Stimulated activated CD8-positive, alpha-beta memory T cell treated with anti-CD3 and anti-CD28 coated beads, Interleukin-12 subunit alpha, Interleukin-12 subunit beta, amount 100 ng/mL, for 24 hours (primary cell): ENCODE data around the gene CCR7.

Experiments
- DNase-seq: peaks from one replicate; pipeline ENCODE4 v3.0.0-alpha.2; 2020; ENCODE audit errors: extremely low read depth

CCR7 gene

DNA sequence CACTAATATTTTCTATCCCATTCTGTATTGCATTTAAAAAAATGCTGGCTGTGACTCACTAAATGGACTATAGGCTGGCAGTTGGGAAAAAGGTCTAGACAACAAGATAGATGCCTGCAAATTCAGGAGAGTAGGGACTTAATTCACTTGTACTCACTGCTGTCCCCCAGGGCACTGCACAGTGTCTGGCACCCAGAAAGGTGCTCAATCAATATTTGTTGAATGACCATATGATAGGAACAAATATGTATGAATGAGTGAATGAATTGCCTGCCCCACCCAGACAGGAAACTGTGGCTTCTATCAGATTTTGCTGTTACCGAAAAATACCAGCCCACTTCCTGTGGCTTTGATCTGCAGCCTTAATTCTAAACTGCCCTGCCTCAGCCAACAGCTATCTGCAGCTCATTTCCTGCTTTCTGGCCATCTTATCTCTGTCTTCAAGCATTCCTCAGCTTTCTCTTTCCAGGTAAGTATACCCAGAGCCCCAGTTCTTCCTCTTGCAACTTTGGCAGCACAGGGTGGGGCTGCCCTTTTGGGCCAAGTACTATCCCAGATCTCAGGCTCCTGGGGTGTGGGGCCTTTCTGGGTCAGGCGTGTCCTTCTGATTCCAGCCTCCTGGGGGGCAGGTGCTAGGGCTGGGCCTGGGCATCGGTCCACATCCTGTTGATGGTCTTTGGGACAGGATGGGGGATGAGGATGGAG, 48.5 kb downstream of the CCR7 start:
- no peak for DNase-seq

- DNase-seq: no peak
Measured at GRCh38 chr17:40515491-40516041, 49.7 kb downstream of the CCR7 start.

- no peak for DNase-seq
Measured at GRCh38 chr17:40515011-40515410, 50.3 kb downstream of the CCR7 start.

GRCh38 chr17:40514013-40514875, 51.0 kb downstream of the CCR7 start:
- no peak for DNase-seq

DNA sequence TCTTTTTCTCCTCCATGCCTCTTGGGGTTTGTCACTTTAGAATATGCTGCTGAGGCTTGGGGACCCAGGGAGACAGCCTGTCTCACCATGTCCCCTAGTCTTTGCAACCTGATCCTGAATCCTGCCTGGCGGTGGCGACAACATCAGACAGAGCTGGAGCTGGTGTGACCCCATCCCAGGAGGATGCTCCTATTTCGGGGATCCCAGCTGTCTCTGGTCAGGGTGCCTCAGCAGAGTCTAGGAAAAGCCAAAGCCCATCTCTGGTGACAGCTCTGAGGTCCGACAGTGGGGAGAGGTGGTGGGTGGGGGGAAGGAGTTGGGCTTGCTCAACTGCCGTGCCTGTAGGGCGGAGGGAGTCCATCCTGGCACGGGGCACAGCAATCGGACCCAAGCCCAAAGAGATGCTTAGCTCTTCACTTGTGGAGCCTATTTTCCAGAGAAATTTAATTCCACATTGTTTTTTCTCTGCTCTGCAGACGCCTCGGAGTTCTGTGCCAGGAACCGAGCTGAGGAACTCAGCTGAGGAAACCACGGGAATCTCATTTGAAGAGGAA, 53.5 kb downstream of the CCR7 start:
- DNase-seq: no peak

- no peak for DNase-seq
Measured at GRCh38 chr17:40511136-40511535, 54.1 kb downstream of the CCR7 start.

GRCh38 chr17:40510328-40510648, 55.0 kb downstream of the CCR7 start:
- no peak for DNase-seq

DNA sequence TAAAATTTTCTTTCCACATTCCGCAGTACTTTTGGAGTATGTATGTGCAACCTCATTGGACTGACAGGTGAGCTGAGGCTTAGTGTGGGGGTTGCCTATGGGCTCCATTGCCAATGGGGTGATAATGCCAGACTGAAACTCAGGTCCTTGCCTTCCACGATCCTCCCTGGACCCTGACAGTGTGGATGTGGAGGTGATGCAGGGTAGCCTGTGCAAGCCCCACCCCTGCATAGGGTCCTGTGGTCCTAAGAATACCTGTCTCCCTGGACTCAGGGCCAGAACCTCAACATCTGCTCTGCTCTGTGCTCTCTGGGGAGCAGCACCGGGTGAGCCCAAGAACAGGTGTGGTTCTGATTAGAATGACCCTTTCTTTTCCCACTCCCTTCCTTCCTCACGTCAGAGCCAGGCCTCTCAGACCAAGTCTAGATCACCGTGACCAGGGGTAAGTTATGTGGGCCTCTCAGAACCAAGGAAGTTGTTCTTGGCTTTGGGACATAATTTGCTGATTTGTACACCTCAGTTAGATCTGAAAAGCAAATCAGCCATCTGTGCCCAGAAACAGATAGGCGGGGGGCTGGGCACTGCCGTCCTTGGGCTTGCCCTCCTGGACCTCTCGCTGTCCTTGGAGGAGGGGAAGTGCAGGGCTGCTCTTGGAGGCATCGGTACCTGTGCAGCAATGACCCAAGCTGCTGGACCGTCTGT, 55.5 kb downstream of the CCR7 start:
- DNase-seq: no peak

GRCh38 chr17:40506786-40507185, 58.5 kb downstream of the CCR7 start:
- no peak for DNase-seq
